Nephron (organoid): ENCODE data around the gene CCDC12.

Source experiments
- H3K27ac Mint-ChIP-seq, 3 experiments: 2 replicates each; pipeline ENCODE4 v1.8.0; 2020; ENCODE audit warnings: mixed read lengths in 3 of 3, mild to moderate bottlenecking in 2 of 3, moderate library complexity in 1 of 3
- H3K27me3 Mint-ChIP-seq: 2 replicates; pipeline ENCODE4 v1.8.0; 2021; ENCODE audit warnings: low read depth, mild to moderate bottlenecking, moderate library complexity, mixed read lengths
- H3K36me3 Mint-ChIP-seq: 2 replicates; pipeline ENCODE4 v1.8.0; 2020; ENCODE audit warnings: low read depth, mixed read lengths
- H3K4me1 Mint-ChIP-seq: 2 replicates; pipeline ENCODE4 v1.8.0; 2020; ENCODE audit warnings: mixed read lengths
- H3K4me3 Mint-ChIP-seq, 3 experiments: 2 replicates each; pipeline ENCODE4 v1.8.0; 2020; ENCODE audit warnings: mild to moderate bottlenecking in 3 of 3, mixed read lengths in 3 of 3, moderate library complexity in 2 of 3
- H3K9me3 Mint-ChIP-seq: 2 replicates; pipeline ENCODE4 v1.8.0; 2020; ENCODE audit warnings: mixed read lengths
- CTCF ChIP-seq, 3 experiments: fragments of 200-600 bp; sonication (generic); IDR thresholded peaks; one replicate each; pipeline ENCODE4 v1.5.0; 2021; ENCODE audit warnings: antibody characterized with exemption in 3 of 3; ENCODE audit not compliant: unreplicated experiment in 3 of 3

CCDC12 gene

GRCh38 chr3:46986782-46987310 lies 10.3 kb upstream of the CCDC12 start:
- H3K9me3 Mint-ChIP-seq: no peaks in the 10 kb centered on the region
- H3K27ac Mint-ChIP-seq: no peak overlapping the region
- TF ChIP-seq CTCF (IDR thresholded peaks at IDR 0.05; ENCODE audit: unreplicated experiment in 3 of 3): no peak
- H3K36me3 Mint-ChIP-seq: no peaks in the 10 kb centered on the region
- no peak overlapping the region for H3K4me3 Mint-ChIP-seq
- H3K4me1 Mint-ChIP-seq: peaks cover 6% of the 10 kb centered on the region
- peaks cover 5% of the 10 kb centered on the region for H3K27me3 Mint-ChIP-seq

- no peak overlapping the region for H3K27ac Mint-ChIP-seq
- H3K27me3 Mint-ChIP-seq: peaks cover 5% of the 10 kb centered on the region
- no peaks in the 10 kb centered on the region for H3K36me3 Mint-ChIP-seq
- H3K9me3 Mint-ChIP-seq: no peaks in the 10 kb centered on the region
- H3K4me3 Mint-ChIP-seq: no peak overlapping the region
- no peak for TF ChIP-seq CTCF (IDR thresholded peaks at IDR 0.05; ENCODE audit: unreplicated experiment in 3 of 3)
- H3K4me1 Mint-ChIP-seq: peaks cover 6% of the 10 kb centered on the region
These were observed 9.6 kb upstream of the CCDC12 start for GRCh38 chr3:46986055-46986730.

GRCh38 chr3:46985588-46985987 lies 9.0 kb upstream of the CCDC12 start:
- H3K27ac Mint-ChIP-seq: no peak overlapping the region
- no peak overlapping the region for H3K4me3 Mint-ChIP-seq
- no peaks in the 10 kb centered on the region for H3K9me3 Mint-ChIP-seq
- H3K4me1 Mint-ChIP-seq: peaks cover 6% of the 10 kb centered on the region
- H3K36me3 Mint-ChIP-seq: no peaks in the 10 kb centered on the region
- H3K27me3 Mint-ChIP-seq: peaks cover 3% of the 10 kb centered on the region
- TF ChIP-seq CTCF (IDR thresholded peaks at IDR 0.05; ENCODE audit: unreplicated experiment in 3 of 3): no peak

GRCh38 chr3:46984591-46985459 lies 8.3 kb upstream of the CCDC12 start:
- Mint-ChIP-seq H3K9me3 (no peaks in the 10 kb centered on the region), H3K27ac (no peak overlapping the region), H3K27me3 (peaks cover 4% of the 10 kb centered on the region), H3K36me3 (no peaks in the 10 kb centered on the region), H3K4me3 (no peak overlapping the region), H3K4me1 (peaks cover 6% of the 10 kb centered on the region)
- no peak for TF ChIP-seq CTCF (IDR thresholded peaks at IDR 0.05; ENCODE audit: unreplicated experiment in 3 of 3)

- Mint-ChIP-seq H3K4me1 (peaks cover 12% of the 10 kb centered on the region), H3K4me3 (peak overlapping the region in 1 of 3 experiments; percentile 16), H3K27me3 (peaks cover 4% of the 10 kb centered on the region), H3K9me3 (no peaks in the 10 kb centered on the region), H3K36me3 (no peaks in the 10 kb centered on the region), H3K27ac (peak overlapping the region; percentile 13 to 55 (median 19))
- TF ChIP-seq CTCF (IDR thresholded peaks at IDR 0.05; ENCODE audit: unreplicated experiment in 3 of 3): no peak
These were observed 6.0 kb upstream of the CCDC12 start for GRCh38 chr3:46982546-46982945.
